ENCODE results near the gene COA8.

Gene COA8

GRCh38 chr14:103584326-103584915, 21.7 kb downstream of the COA8 start:
- Histone ChIP-seq H3K36me3 (ENCODE audit: control insufficient read depth, insufficient read depth, low read length) (no peaks in the 10 kb centered on the region; the same call in none of the 2 replicates), H3K4me3 (replicated peaks; ENCODE audit: low read depth, low read length) (no peak overlapping the region), H3K27me3 (replicated peaks; ENCODE audit: control insufficient read depth, insufficient read depth, low read length) (no peaks in the 10 kb centered on the region)
- DNase-seq (ENCODE audit: extremely low read depth, insufficient read length), result no peak
- TF ChIP-seq CTCF (IDR thresholded peaks at IDR 0.05; ENCODE audit: insufficient read depth, low read length, poor library complexity, severe bottlenecking), result no peak

GRCh38 chr14:103593577-103593976, 30.8 kb downstream of the COA8 start:
- DNase-seq (ENCODE audit: extremely low read depth, insufficient read length), result peak; percentile 39
- Histone ChIP-seq H3K36me3 (ENCODE audit: control insufficient read depth, insufficient read depth, low read length) (peaks cover 1% of the 10 kb centered on the region), H3K27me3 (replicated peaks; ENCODE audit: control insufficient read depth, insufficient read depth, low read length) (no peaks in the 10 kb centered on the region), H3K4me3 (replicated peaks; ENCODE audit: low read depth, low read length) (0 out of 2 replicates have a peak overlapping the region, but pooled peaks have one; percentile 6)
- no peak for TF ChIP-seq CTCF (IDR thresholded peaks at IDR 0.05; ENCODE audit: insufficient read depth, low read length, poor library complexity, severe bottlenecking)

GRCh38 chr14:103594265-103594664, 31.5 kb downstream of the COA8 start:
- peaks cover 1% of the 10 kb centered on the region for H3K36me3 ChIP-seq (ENCODE audit: control insufficient read depth, insufficient read depth, low read length)
- DNase-seq (ENCODE audit: extremely low read depth, insufficient read length), result no peak
- no peaks in the 10 kb centered on the region for H3K27me3 ChIP-seq (replicated peaks; ENCODE audit: control insufficient read depth, insufficient read depth, low read length)
- no peak for TF ChIP-seq CTCF (IDR thresholded peaks at IDR 0.05; ENCODE audit: insufficient read depth, low read length, poor library complexity, severe bottlenecking)
- no peak overlapping the region for H3K4me3 ChIP-seq (replicated peaks; ENCODE audit: low read depth, low read length)

- no peak for DNase-seq (ENCODE audit: extremely low read depth, insufficient read length)
- H3K4me3 ChIP-seq (replicated peaks; ENCODE audit: low read depth, low read length), result no peak overlapping the region
- H3K36me3 ChIP-seq (ENCODE audit: control insufficient read depth, insufficient read depth, low read length), result no peaks in the 10 kb centered on the region; the same call in 1 of the 2 replicates
- H3K27me3 ChIP-seq (replicated peaks; ENCODE audit: control insufficient read depth, insufficient read depth, low read length), result no peaks in the 10 kb centered on the region
- no peak for TF ChIP-seq CTCF (IDR thresholded peaks at IDR 0.05; ENCODE audit: insufficient read depth, low read length, poor library complexity, severe bottlenecking)
Measured at GRCh38 chr14:103597623-103598377, 35.0 kb downstream of the COA8 start.

GRCh38 chr14:103600503-103600902, 37.7 kb downstream of the COA8 start:
- no peak for DNase-seq (ENCODE audit: extremely low read depth, insufficient read length)

More at GRCh38 chr14:103600503-103600902, 37.7 kb downstream of the COA8 start:
- Histone ChIP-seq H3K36me3 (ENCODE audit: control insufficient read depth, insufficient read depth, low read length) (no peaks in the 10 kb centered on the region; the same call in 1 of the 2 replicates), H3K27me3 (replicated peaks; ENCODE audit: control insufficient read depth, insufficient read depth, low read length) (no peaks in the 10 kb centered on the region), H3K4me3 (replicated peaks; ENCODE audit: low read depth, low read length) (no peak overlapping the region)
- no peak for TF ChIP-seq CTCF (IDR thresholded peaks at IDR 0.05; ENCODE audit: insufficient read depth, low read length, poor library complexity, severe bottlenecking)

All from GM06990 (cell line).